PFSK-1 (cell line): ENCODE results near the gene PDXDC1.

ENCODE experiments used
- POLR2AphosphoS5 ChIP-seq: IDR thresholded peaks from 2 replicates; pipeline ENCODE4 v1.6.1; 2012; ENCODE audit warnings: low read depth, mild to moderate bottlenecking, control low read depth, low read length, moderate library complexity
- REST ChIP-seq, 2 experiments: IDR thresholded peaks; 2 replicates each; pipeline versions ENCODE4 v1.6.1 to v1.8.0; 2011 to 2012; ENCODE audit warnings: low read depth in 2 of 2, low read length in 2 of 2, control low read depth in 1 of 2, inconsistent platforms in 1 of 2, mild to moderate bottlenecking in 1 of 2, moderate library complexity in 1 of 2; ENCODE audit not compliant: insufficient read depth in 1 of 2
- SIN3A ChIP-seq: IDR thresholded peaks from 2 replicates; pipeline ENCODE4 v1.6.1; 2012; ENCODE audit warnings: mild to moderate bottlenecking, low read length, moderate library complexity, borderline replicate concordance; ENCODE audit not compliant: insufficient read depth

GRCh38 chr16:15059324-15059723 is 84.5 kb downstream of the PDXDC1 start:
- TF ChIP-seq SIN3A (no peak), POLR2AphosphoS5 (no peak), REST (IDR thresholded peaks at IDR 0.05; ENCODE audit: insufficient read depth in 1 of 2, low read depth in 2 of 2, low read length in 2 of 2) (no peak)
